Measurements from ENCODE around the gene RAB8B. TPM values are rescaled to one million over a fixed set of nuclear protein-coding genes. Genes with fewer than 3 reads are reported as not detected.
"Not testable (repeated sequence)": the region's sequence is repeated elsewhere in the genome, so short reads cannot be mapped to it uniquely, and the experiment has no call there.

The RAB8B gene
- total and polyA plus RNA-seq, 2 experiments from 2014 or later: 16.4 to 36.9 TPM

- H3K4me2 ChIP-seq: no peak overlapping the region
- no peaks in the 10 kb centered on the region for H4K20me1 ChIP-seq (ENCODE audit: insufficient read depth, poor library complexity, severe bottlenecking)
- H3K36me3 ChIP-seq (replicated peaks; ENCODE audit: insufficient read depth, low read depth): no peaks in the 10 kb centered on the region
- no peak for DNase-seq (ENCODE audit: low spot score)
- no peak overlapping the region for H3K4me3 ChIP-seq
- no peaks in the 10 kb centered on the region for H3K27me3 ChIP-seq
- H3K9me3 ChIP-seq (ENCODE audit: low read depth): no peaks in the 10 kb centered on the region
- no peak overlapping the region for H2AFZ ChIP-seq
- no peak overlapping the region for H3K27ac ChIP-seq
- over 99% methylated on average over 5 of the region's 5 CpGs for WGBS (ENCODE audit: low lambda C conversion rate, missing lambda C conversion rate)
- no peaks in the 10 kb centered on the region for H3K9me2 ChIP-seq (replicated peaks; ENCODE audit: insufficient read depth)
- TF ChIP-seq EZH2 (IDR thresholded peaks at IDR 0.05; ENCODE audit: borderline replicate concordance) (no peak), EZH2phosphoT487 (IDR thresholded peaks at IDR 0.05; ENCODE audit: low read depth, severe bottlenecking, unreplicated experiment) (no peak)
- TF ChIP-seq, protein P1, sequence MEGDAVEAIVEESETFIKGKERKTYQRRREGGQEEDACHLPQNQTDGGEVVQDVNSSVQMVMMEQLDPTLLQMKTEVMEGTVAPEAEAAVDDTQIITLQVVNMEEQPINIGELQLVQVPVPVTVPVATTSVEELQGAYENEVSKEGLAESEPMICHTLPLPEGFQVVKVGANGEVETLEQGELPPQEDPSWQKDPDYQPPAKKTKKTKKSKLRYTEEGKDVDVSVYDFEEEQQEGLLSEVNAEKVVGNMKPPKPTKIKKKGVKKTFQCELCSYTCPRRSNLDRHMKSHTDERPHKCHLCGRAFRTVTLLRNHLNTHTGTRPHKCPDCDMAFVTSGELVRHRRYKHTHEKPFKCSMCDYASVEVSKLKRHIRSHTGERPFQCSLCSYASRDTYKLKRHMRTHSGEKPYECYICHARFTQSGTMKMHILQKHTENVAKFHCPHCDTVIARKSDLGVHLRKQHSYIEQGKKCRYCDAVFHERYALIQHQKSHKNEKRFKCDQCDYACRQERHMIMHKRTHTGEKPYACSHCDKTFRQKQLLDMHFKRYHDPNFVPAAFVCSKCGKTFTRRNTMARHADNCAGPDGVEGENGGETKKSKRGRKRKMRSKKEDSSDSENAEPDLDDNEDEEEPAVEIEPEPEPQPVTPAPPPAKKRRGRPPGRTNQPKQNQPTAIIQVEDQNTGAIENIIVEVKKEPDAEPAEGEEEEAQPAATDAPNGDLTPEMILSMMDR (IDR thresholded peaks at IDR 0.05; ENCODE audit: poor library complexity): no peak
- H3K4me1 ChIP-seq (ENCODE audit: insufficient read depth): peaks cover 11% of the 10 kb centered on the region
- peaks cover 77% of the 10 kb centered on the region for H3K79me2 ChIP-seq
Observed at GRCh38 chr15:63200464-63201249, 11.3 kb downstream of the RAB8B start.

GRCh38 chr15:63202861-63203260 is 13.5 kb downstream of the RAB8B start:
- H2AFZ ChIP-seq: no peak overlapping the region
- WGBS (ENCODE audit: low lambda C conversion rate, missing lambda C conversion rate): 60% methylated on average over 5 of the region's 5 CpGs

GRCh38 chr15:63203451-63204090 is 14.2 kb downstream of the RAB8B start:
- H3K36me3 ChIP-seq (replicated peaks; ENCODE audit: insufficient read depth, low read depth): no peaks in the 10 kb centered on the region
- no peak overlapping the region for H2AFZ ChIP-seq
- peaks cover 7% of the 10 kb centered on the region for H3K4me1 ChIP-seq (ENCODE audit: insufficient read depth)
- H3K9me2 ChIP-seq (replicated peaks; ENCODE audit: insufficient read depth): no peaks in the 10 kb centered on the region
- H3K4me2 ChIP-seq: no peak overlapping the region
- H3K27ac ChIP-seq: no peak overlapping the region
- no peak overlapping the region for H3K4me3 ChIP-seq
- H4K20me1 ChIP-seq (ENCODE audit: insufficient read depth, poor library complexity, severe bottlenecking): no peaks in the 10 kb centered on the region
- TF ChIP-seq EZH2phosphoT487 (IDR thresholded peaks at IDR 0.05; ENCODE audit: low read depth, severe bottlenecking, unreplicated experiment) (no peak), EZH2 (IDR thresholded peaks at IDR 0.05; ENCODE audit: borderline replicate concordance) (no peak)
- TF ChIP-seq, protein P1 (IDR thresholded peaks at IDR 0.05; ENCODE audit: poor library complexity): no peak
- H3K79me2 ChIP-seq: peaks cover 78% of the 10 kb centered on the region
- no peak for DNase-seq (ENCODE audit: low spot score)
- H3K27me3 ChIP-seq: no peaks in the 10 kb centered on the region
- WGBS (ENCODE audit: low lambda C conversion rate, missing lambda C conversion rate): 88% methylated on average over 9 of the region's 9 CpGs
- H3K9me3 ChIP-seq (ENCODE audit: low read depth): no peaks in the 10 kb centered on the region

More at GRCh38 chr15:63202861-63203260, 13.5 kb downstream of the RAB8B start:
- DNase-seq (ENCODE audit: low spot score): no peak
- Histone ChIP-seq H4K20me1 (ENCODE audit: insufficient read depth, poor library complexity, severe bottlenecking) (no peaks in the 10 kb centered on the region), H3K27me3 (no peaks in the 10 kb centered on the region), H3K79me2 (peaks cover 74% of the 10 kb centered on the region), H3K9me2 (replicated peaks; ENCODE audit: insufficient read depth) (no peaks in the 10 kb centered on the region), H3K36me3 (replicated peaks; ENCODE audit: insufficient read depth, low read depth) (no peaks in the 10 kb centered on the region), H3K4me3 (no peak overlapping the region), H3K9me3 (ENCODE audit: low read depth) (no peaks in the 10 kb centered on the region), H3K27ac (no peak overlapping the region), H3K4me2 (no peak overlapping the region), H3K4me1 (ENCODE audit: insufficient read depth) (peaks cover 10% of the 10 kb centered on the region)
- no peak for TF ChIP-seq EZH2phosphoT487 (IDR thresholded peaks at IDR 0.05; ENCODE audit: low read depth, severe bottlenecking, unreplicated experiment)

- Histone ChIP-seq H3K4me1 (ENCODE audit: insufficient read depth) (peaks cover 22% of the 10 kb centered on the region), H3K79me2 (peaks cover 83% of the 10 kb centered on the region), H3K4me2 (no peak overlapping the region), H3K9me3 (ENCODE audit: low read depth) (no peaks in the 10 kb centered on the region), H3K27me3 (no peaks in the 10 kb centered on the region), H3K36me3 (replicated peaks; ENCODE audit: insufficient read depth, low read depth) (no peaks in the 10 kb centered on the region), H3K4me3 (no peak overlapping the region), H4K20me1 (ENCODE audit: insufficient read depth, poor library complexity, severe bottlenecking) (no peaks in the 10 kb centered on the region), H3K27ac (no peak overlapping the region), H3K9me2 (replicated peaks; ENCODE audit: insufficient read depth) (no peaks in the 10 kb centered on the region), H2AFZ (no peak overlapping the region)
- 67% methylated on average over 2 of the region's 2 CpGs for WGBS (ENCODE audit: low lambda C conversion rate, missing lambda C conversion rate)
- no peak for DNase-seq (ENCODE audit: low spot score)
- TF ChIP-seq, protein P1 (IDR thresholded peaks at IDR 0.05; ENCODE audit: poor library complexity): no peak
- TF ChIP-seq EZH2 (IDR thresholded peaks at IDR 0.05; ENCODE audit: borderline replicate concordance) (no peak), EZH2phosphoT487 (IDR thresholded peaks at IDR 0.05; ENCODE audit: low read depth, severe bottlenecking, unreplicated experiment) (no peak)
Observed at GRCh38 chr15:63206079-63206478, 16.7 kb downstream of the RAB8B start.

GRCh38 chr15:63208824-63209223 is 19.4 kb downstream of the RAB8B start:
- not testable (repeated sequence) for H2AFZ ChIP-seq; DNase-seq (ENCODE audit: low spot score); H3K9me2 ChIP-seq (replicated peaks; ENCODE audit: insufficient read depth); H4K20me1 ChIP-seq (ENCODE audit: insufficient read depth, poor library complexity, severe bottlenecking); H3K27me3 ChIP-seq; H3K9me3 ChIP-seq (ENCODE audit: low read depth); H3K36me3 ChIP-seq (replicated peaks; ENCODE audit: insufficient read depth, low read depth); H3K4me2 ChIP-seq; H3K4me3 ChIP-seq; H3K27ac ChIP-seq
- WGBS (ENCODE audit: low lambda C conversion rate, missing lambda C conversion rate): 98% methylated on average over 12 of the region's 12 CpGs
- Histone ChIP-seq H3K79me2 (peaks cover 69% of the 10 kb centered on the region), H3K4me1 (ENCODE audit: insufficient read depth) (peaks cover 35% of the 10 kb centered on the region)
